ENCODE data around the gene RWDD4. TPM values are rescaled to one million over a fixed set of nuclear protein-coding genes. Genes with fewer than 3 reads are reported as not detected.

The RWDD4 gene
- total RNA-seq, 4 donors from 2014 or later = 11.3 to 33.8 (median 13.2) TPM

- H3K4me1 ChIP-seq = no peaks in the 10 kb centered on the region
- H3K27ac ChIP-seq = no peak overlapping the region
- no peak for DNase-seq
Observed at GRCh38 chr4:183599690-183600089, 59.3 kb downstream of the RWDD4 start.

GRCh38 chr4:183599284-183599683, 59.7 kb downstream of the RWDD4 start:
- Histone ChIP-seq H3K4me1 (no peaks in the 10 kb centered on the region), H3K27ac (no peak overlapping the region), H3K27me3 (no peaks in the 10 kb centered on the region), H3K9me3 (no peaks in the 10 kb centered on the region), H3K4me3 (no peak overlapping the region), H3K36me3 (no peaks in the 10 kb centered on the region)
- TF ChIP-seq POLR2A (IDR thresholded peaks at IDR 0.05) = no peak
- no peak for TF ChIP-seq CTCF (IDR thresholded peaks at IDR 0.05)
- no peak for DNase-seq

More at GRCh38 chr4:183599690-183600089, 59.3 kb downstream of the RWDD4 start:
- Histone ChIP-seq H3K9me3 (no peaks in the 10 kb centered on the region), H3K36me3 (no peaks in the 10 kb centered on the region), H3K4me3 (no peak overlapping the region), H3K27me3 (no peaks in the 10 kb centered on the region)
- TF ChIP-seq CTCF (IDR thresholded peaks at IDR 0.05) (no peak), POLR2A (IDR thresholded peaks at IDR 0.05) (no peak)

- H3K4me3 ChIP-seq = no peak overlapping the region
- H3K27me3 ChIP-seq = no peaks in the 10 kb centered on the region
- no peaks in the 10 kb centered on the region for H3K36me3 ChIP-seq
- no peaks in the 10 kb centered on the region for H3K9me3 ChIP-seq
- TF ChIP-seq POLR2A (IDR thresholded peaks at IDR 0.05) = no peak
- TF ChIP-seq CTCF (IDR thresholded peaks at IDR 0.05) = no peak
- H3K27ac ChIP-seq = no peak overlapping the region
- H3K4me1 ChIP-seq = no peaks in the 10 kb centered on the region
- DNase-seq = no peak
Observed at GRCh38 chr4:183596067-183596757, 62.8 kb downstream of the RWDD4 start.

GRCh38 chr4:183594823-183595222, 64.2 kb downstream of the RWDD4 start:
- Histone ChIP-seq H3K4me1 (no peaks in the 10 kb centered on the region), H3K4me3 (no peak overlapping the region), H3K36me3 (no peaks in the 10 kb centered on the region), H3K9me3 (no peaks in the 10 kb centered on the region), H3K27me3 (no peaks in the 10 kb centered on the region), H3K27ac (no peak overlapping the region)
- TF ChIP-seq CTCF (IDR thresholded peaks at IDR 0.05) (no peak), POLR2A (IDR thresholded peaks at IDR 0.05) (no peak)
- DNase-seq = no peak

DNA sequence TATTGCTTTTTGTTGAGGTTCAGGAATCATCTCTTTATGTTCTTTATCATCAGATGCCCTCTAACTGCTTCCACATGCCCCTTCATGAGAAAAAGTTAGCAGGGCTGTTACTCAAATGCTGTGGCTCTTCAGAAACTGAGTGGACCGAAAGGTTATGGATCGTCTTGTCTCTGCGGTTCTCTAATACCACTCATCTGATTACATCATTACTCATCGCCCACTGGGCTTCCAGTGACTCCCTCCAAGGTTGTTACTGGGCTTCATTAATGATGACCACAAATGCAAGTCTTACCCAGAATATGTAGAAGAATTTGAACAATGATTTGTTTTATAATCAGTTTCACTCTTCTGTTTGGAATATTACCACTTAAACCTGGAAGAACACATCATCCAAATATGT, 67.7 kb downstream of the RWDD4 start:
- no peaks in the 10 kb centered on the region for H3K36me3 ChIP-seq
- H3K4me1 ChIP-seq = no peaks in the 10 kb centered on the region
- no peak overlapping the region for H3K4me3 ChIP-seq
- no peak overlapping the region for H3K27ac ChIP-seq
- DNase-seq = no peak
- TF ChIP-seq CTCF (IDR thresholded peaks at IDR 0.05) (no peak), POLR2A (IDR thresholded peaks at IDR 0.05) (no peak)
- H3K9me3 ChIP-seq = no peaks in the 10 kb centered on the region
- no peaks in the 10 kb centered on the region for H3K27me3 ChIP-seq

Small RNAs within 50 kb of the gene (small RNA-seq; reads per million reads assigned to genes)
- gene RNU6-1053P = 0 reads per million in 2 donors
- gene RNU6-335P = 0 reads per million in 2 donors
- gene RNU6-479P = 0 reads per million in 2 donors

Other genes with a start within 250 kb of the RWDD4 start
- 10 to 100 TPM; 17.9 to 25.2 (median 19.9) TPM for gene CDKN2AIP, start 214.5 kb downstream of the RWDD4 start, total RNA-seq
- 10 to 100 TPM; 23.0 to 30.8 (median 25.0) TPM for gene ING2, start 154.1 kb downstream of the RWDD4 start, total RNA-seq
- gene TRAPPC11, start 108 bp upstream of the RWDD4 start, total RNA-seq = 10 to 100 TPM; 38.0 to 60.1 (median 52.8) TPM
- gene STOX2, start 246.1 kb upstream of the RWDD4 start, total RNA-seq = 10 to 100 TPM in 2 of 4 donors, 1 to 10 TPM in 2; 3.5 to 23.1 (median 7.6) TPM